ENCODE data around the gene GPR82.

DNA sequence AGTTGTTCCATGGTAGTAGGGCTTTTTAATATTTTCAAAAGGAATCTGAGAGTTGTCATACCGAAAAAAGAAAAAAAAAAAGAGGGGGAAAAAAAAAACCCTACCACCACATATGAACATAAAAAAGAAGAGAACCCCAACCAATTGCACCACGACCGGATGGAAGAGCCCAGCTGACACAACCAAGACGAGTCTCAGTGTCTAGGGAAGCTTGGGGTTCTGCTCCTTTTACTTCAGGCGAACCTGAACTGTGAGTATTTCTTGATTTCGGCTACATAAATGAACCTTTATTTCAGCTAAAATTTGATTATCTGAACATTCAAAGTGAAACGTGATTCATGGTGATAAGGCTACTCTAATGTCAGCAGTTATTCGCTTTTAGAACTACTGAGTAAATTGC lies 35.1 kb upstream of the GPR82 start, which contains the start of gene GPR34:
- no peak for TF ChIP-seq POLR2A (IDR thresholded peaks at IDR 0.05; ENCODE audit: control extremely low read depth in 1 of 2, low read depth in 2 of 2, low read length in 2 of 2)
- TF ChIP-seq, protein P1, sequence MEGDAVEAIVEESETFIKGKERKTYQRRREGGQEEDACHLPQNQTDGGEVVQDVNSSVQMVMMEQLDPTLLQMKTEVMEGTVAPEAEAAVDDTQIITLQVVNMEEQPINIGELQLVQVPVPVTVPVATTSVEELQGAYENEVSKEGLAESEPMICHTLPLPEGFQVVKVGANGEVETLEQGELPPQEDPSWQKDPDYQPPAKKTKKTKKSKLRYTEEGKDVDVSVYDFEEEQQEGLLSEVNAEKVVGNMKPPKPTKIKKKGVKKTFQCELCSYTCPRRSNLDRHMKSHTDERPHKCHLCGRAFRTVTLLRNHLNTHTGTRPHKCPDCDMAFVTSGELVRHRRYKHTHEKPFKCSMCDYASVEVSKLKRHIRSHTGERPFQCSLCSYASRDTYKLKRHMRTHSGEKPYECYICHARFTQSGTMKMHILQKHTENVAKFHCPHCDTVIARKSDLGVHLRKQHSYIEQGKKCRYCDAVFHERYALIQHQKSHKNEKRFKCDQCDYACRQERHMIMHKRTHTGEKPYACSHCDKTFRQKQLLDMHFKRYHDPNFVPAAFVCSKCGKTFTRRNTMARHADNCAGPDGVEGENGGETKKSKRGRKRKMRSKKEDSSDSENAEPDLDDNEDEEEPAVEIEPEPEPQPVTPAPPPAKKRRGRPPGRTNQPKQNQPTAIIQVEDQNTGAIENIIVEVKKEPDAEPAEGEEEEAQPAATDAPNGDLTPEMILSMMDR (IDR thresholded peaks at IDR 0.05; ENCODE audit: control extremely low read depth in 1 of 3, insufficient read depth in 1 of 3, low read depth in 1 of 3, low read length in 3 of 3), result no peak
- TF ChIP-seq NANOG (IDR thresholded peaks at IDR 0.05; ENCODE audit: insufficient read depth, low read depth, low read length, poor library complexity, severe bottlenecking), result no peak

Measured in H1 (cell line).